Type B pancreatic cell (in vitro differentiated cells): ENCODE results near the gene UBE2Q1. TPM values are rescaled to one million over a fixed set of nuclear protein-coding genes. Genes with fewer than 3 reads are reported as not detected.
A peak's percentile ranks its signal among the peaks of the same experiment; 100 is the strongest.

Source experiments
- DNase-seq: peaks from one replicate; pipeline ENCODE4 v3.0.0; 2021; ENCODE audit warnings: mixed read lengths; ENCODE audit not compliant: unreplicated experiment; ENCODE audit errors: extremely low spot score
- H3K27ac Mint-ChIP-seq: 2 replicates; pipeline ENCODE4 v1.8.0; 2021; ENCODE audit warnings: mild to moderate bottlenecking, mixed read lengths
- H3K27me3 Mint-ChIP-seq: 2 replicates; pipeline ENCODE4 v1.8.0; 2021; ENCODE audit warnings: mixed read lengths
- H3K36me3 Mint-ChIP-seq: 2 replicates; pipeline ENCODE4 v1.8.0; 2021; ENCODE audit warnings: mixed read lengths
- H3K4me1 Mint-ChIP-seq: one replicate; pipeline ENCODE4 v1.8.0; 2021; ENCODE audit warnings: mixed read lengths; ENCODE audit not compliant: unreplicated experiment
- H3K4me3 Mint-ChIP-seq: 2 replicates; pipeline ENCODE4 v1.8.0; 2021; ENCODE audit warnings: mild to moderate bottlenecking, mixed read lengths
- H3K9me3 Mint-ChIP-seq: 2 replicates; pipeline ENCODE4 v1.8.0; 2021; ENCODE audit warnings: mixed read lengths
- CTCF ChIP-seq: fragments of 200-600 bp; sonication (generic); conservative IDR thresholded peaks from 2 replicates; pipeline ENCODE4 v1.5.0; 2021; ENCODE audit warnings: antibody characterized with exemption, mild to moderate bottlenecking
- total RNA-seq: library from RNA; stranded (reverse); gene quantifications from 2 replicates; pipeline ENCODE4 v1.2.1, GENCODE V29; 2021; ENCODE audit warnings: low replicate concordance

Gene UBE2Q1
- total RNA-seq, 1 donor from 2014 or later = 73.9 TPM

GRCh38 chr1:154556422-154556821, 2.0 kb downstream of the UBE2Q1 start:
- H3K27me3 Mint-ChIP-seq = no peaks in the 10 kb centered on the region
- H3K27ac Mint-ChIP-seq = peak overlapping the region; percentile 69
- no peaks in the 10 kb centered on the region for H3K9me3 Mint-ChIP-seq
- H3K36me3 Mint-ChIP-seq = peaks cover 17% of the 10 kb centered on the region
- H3K4me1 Mint-ChIP-seq = peaks cover 31% of the 10 kb centered on the region
- peak overlapping the region; percentile 96 for H3K4me3 Mint-ChIP-seq
- no peak for TF ChIP-seq CTCF
- DNase-seq = no peak

GRCh38 chr1:154553056-154554030, 5.1 kb downstream of the UBE2Q1 start:
- no peak for TF ChIP-seq CTCF
- no peak overlapping the region for H3K27ac Mint-ChIP-seq
- no peak overlapping the region for H3K4me3 Mint-ChIP-seq
- no peaks in the 10 kb centered on the region for H3K9me3 Mint-ChIP-seq
- no peak for DNase-seq
- peaks cover 32% of the 10 kb centered on the region for H3K36me3 Mint-ChIP-seq
- no peaks in the 10 kb centered on the region for H3K27me3 Mint-ChIP-seq
- peaks cover 24% of the 10 kb centered on the region for H3K4me1 Mint-ChIP-seq

- no peaks in the 10 kb centered on the region for H3K27me3 Mint-ChIP-seq
- no peak overlapping the region for H3K27ac Mint-ChIP-seq
- peaks cover 27% of the 10 kb centered on the region for H3K4me1 Mint-ChIP-seq
- no peak overlapping the region for H3K4me3 Mint-ChIP-seq
- no peak for TF ChIP-seq CTCF
- DNase-seq = no peak
- peaks cover 32% of the 10 kb centered on the region for H3K36me3 Mint-ChIP-seq
- H3K9me3 Mint-ChIP-seq = no peaks in the 10 kb centered on the region
Measured at GRCh38 chr1:154552036-154552435, 6.4 kb downstream of the UBE2Q1 start.

- DNase-seq = no peak
- Mint-ChIP-seq H3K27ac (no peak overlapping the region), H3K4me3 (no peak overlapping the region), H3K4me1 (peaks cover 25% of the 10 kb centered on the region), H3K36me3 (peaks cover 32% of the 10 kb centered on the region), H3K9me3 (no peaks in the 10 kb centered on the region), H3K27me3 (no peaks in the 10 kb centered on the region)
- TF ChIP-seq CTCF = no peak
Measured at GRCh38 chr1:154551474-154551873, 7.0 kb downstream of the UBE2Q1 start.

- H3K4me3 Mint-ChIP-seq = no peak overlapping the region
- DNase-seq = no peak
- no peak overlapping the region for H3K27ac Mint-ChIP-seq
- no peak for TF ChIP-seq CTCF
- no peaks in the 10 kb centered on the region for H3K27me3 Mint-ChIP-seq
- H3K9me3 Mint-ChIP-seq = no peaks in the 10 kb centered on the region
- peaks cover 16% of the 10 kb centered on the region for H3K4me1 Mint-ChIP-seq
- peaks cover 28% of the 10 kb centered on the region for H3K36me3 Mint-ChIP-seq
Measured at GRCh38 chr1:154550657-154551056, 7.8 kb downstream of the UBE2Q1 start.
